ENCODE measurements around the gene FOXJ1.
"Not testable (repeated sequence)": the region's sequence is repeated elsewhere in the genome, so short reads cannot be mapped to it uniquely, and the experiment has no call there.

Gene FOXJ1

GRCh38 chr17:76141212-76142038 lies at the start of gene FOXJ1:
TSS of gene FOXJ1 (minus strand) at chr17:76141245. CDS start at chr17:76140395, 850 bp downstream.
- DNase-seq, result peak; percentile 95
- in situ Hi-C loops (cut with HindIII; ENCODE audit: low pct_ligation_motif_present, low pct_unique_long_range_greater_than_20kb, low sequenced_read_pairs), result no loop called here

DNA sequence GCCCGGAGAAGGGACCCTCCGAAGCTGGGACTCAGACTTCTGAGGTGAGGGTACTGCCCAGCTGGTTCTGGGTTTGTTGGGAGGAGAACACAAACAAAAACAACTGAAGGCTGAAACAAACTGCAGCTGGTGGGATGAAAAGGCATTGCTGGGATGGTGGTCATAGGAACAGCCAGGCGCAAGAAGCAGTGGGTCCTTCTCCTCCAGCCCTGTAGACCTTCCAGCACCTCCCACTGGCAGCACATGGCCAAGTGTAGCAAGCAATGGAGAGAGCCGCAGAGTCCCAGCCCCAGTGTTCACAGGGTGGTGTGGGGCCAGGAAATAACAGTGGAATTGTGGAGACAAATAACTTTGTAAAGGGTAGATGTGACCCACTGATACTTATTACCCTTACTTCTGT lies 48.7 kb upstream of the FOXJ1 start:
- no peak for DNase-seq
- in situ Hi-C loops (cut with HindIII; ENCODE audit: low pct_ligation_motif_present, low pct_unique_long_range_greater_than_20kb, low sequenced_read_pairs), result no loop called here

GRCh38 chr17:76189247-76189646 lies 48.2 kb upstream of the FOXJ1 start:
- in situ Hi-C loops (cut with HindIII; ENCODE audit: low pct_ligation_motif_present, low pct_unique_long_range_greater_than_20kb, low sequenced_read_pairs), result no loop called here
- no peak for DNase-seq

GRCh38 chr17:76188213-76189016 lies 47.4 kb upstream of the FOXJ1 start:
- in situ Hi-C loops (cut with HindIII; ENCODE audit: low pct_ligation_motif_present, low pct_unique_long_range_greater_than_20kb, low sequenced_read_pairs), result no loop called here

DNA sequence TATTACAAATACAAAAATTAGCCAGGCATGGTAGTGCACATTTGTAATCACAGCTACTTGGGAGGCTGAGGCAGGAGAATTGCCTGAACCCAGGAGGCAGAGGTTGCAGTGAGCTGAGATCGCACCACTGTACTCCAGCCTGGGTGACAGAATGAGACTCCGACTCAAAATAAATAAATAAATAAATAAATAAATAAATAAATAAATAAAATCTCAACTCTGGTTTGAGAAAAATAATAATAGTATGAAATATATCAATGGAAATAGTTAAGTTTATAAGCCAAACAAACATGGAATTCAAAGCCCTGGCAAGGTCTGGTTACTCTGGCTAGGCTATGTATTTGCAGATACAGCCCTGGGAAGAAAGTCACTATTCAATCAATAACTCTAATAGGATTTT lies 45.7 kb upstream of the FOXJ1 start:
- in situ Hi-C loops (cut with HindIII; ENCODE audit: low pct_ligation_motif_present, low pct_unique_long_range_greater_than_20kb, low sequenced_read_pairs); DNase-seq: not testable (repeated sequence)

More at GRCh38 chr17:76188213-76189016, 47.4 kb upstream of the FOXJ1 start:
- DNase-seq, result no peak

DNA sequence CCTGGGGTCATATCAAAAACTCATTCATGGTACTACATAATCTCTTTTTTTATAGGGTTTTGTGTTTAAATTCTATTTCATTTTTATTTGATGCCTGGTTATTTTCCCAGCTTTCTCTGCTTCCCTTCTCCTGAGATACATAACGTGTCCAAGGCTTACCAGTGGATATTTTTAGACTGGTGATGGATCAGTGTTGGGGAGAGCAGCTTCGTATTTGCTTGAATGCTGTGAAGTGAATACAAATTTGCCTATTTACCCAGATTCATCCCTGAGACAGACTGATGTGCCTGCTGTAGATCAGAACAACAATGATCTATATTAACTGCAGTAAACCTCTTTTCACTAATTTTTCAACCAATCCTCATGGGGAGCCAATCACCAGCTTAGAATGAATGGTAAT lies 43.2 kb upstream of the FOXJ1 start:
- DNase-seq, result no peak
- in situ Hi-C loops (cut with HindIII; ENCODE audit: low pct_ligation_motif_present, low pct_unique_long_range_greater_than_20kb, low sequenced_read_pairs), result no loop called here

DNA sequence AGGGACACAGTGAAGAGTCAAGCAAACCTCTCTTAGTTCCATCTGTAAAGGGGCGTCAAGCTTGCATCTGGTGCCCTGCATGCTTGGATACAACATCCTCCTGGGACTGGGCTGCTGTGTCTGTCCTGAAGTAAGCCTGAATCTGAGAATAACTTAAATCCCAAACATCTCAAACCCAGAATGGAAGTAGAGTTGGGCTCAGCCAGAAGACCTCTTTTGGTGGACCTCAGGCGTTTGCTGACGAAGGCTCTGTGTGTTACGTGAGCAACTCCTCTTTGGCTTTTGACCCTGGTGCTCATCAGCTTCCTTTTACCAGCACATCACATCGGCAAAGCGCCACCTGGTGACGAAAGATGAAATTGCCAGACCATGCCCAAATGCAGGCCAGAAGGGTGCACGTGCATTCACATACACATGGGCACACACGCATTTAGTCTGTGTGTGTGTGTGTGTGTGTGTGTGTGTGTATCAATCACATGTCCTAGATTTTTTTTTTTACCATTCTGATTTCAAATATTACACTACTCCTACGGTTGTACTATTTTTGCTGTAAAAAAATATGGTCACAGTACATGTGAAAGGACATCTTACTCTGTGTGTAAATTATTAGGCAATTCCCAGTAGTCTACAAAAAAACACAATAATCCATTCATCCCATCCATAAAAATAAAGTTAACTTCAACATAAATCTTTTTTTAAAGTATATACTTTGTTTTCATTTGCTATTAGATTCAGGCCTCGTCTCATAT lies 41.1 kb upstream of the FOXJ1 start:
- DNase-seq, result peak; percentile 90
- in situ Hi-C loops (cut with HindIII; ENCODE audit: low pct_ligation_motif_present, low pct_unique_long_range_greater_than_20kb, low sequenced_read_pairs), result no loop called here

GRCh38 chr17:76179496-76180467 lies 38.7 kb upstream of the FOXJ1 start:
- DNase-seq, result peak; percentile 14
- in situ Hi-C loops (cut with HindIII; ENCODE audit: low pct_ligation_motif_present, low pct_unique_long_range_greater_than_20kb, low sequenced_read_pairs), result no loop called here

- in situ Hi-C loops (cut with HindIII; ENCODE audit: low pct_ligation_motif_present, low pct_unique_long_range_greater_than_20kb, low sequenced_read_pairs), result no loop called here
- DNase-seq, result no peak
Measured at GRCh38 chr17:76178124-76178523, 37.1 kb upstream of the FOXJ1 start.

- in situ Hi-C loops (cut with HindIII; ENCODE audit: low pct_ligation_motif_present, low pct_unique_long_range_greater_than_20kb, low sequenced_read_pairs), result no loop called here
- no peak for DNase-seq
Measured at GRCh38 chr17:76176701-76177574, 35.9 kb upstream of the FOXJ1 start.

- DNase-seq, result no peak
- in situ Hi-C loops (cut with HindIII; ENCODE audit: low pct_ligation_motif_present, low pct_unique_long_range_greater_than_20kb, low sequenced_read_pairs), result no loop called here
Measured at GRCh38 chr17:76174037-76174436, 33.0 kb upstream of the FOXJ1 start.

GRCh38 chr17:76173474-76173873 lies 32.4 kb upstream of the FOXJ1 start:
- in situ Hi-C loops (cut with HindIII; ENCODE audit: low pct_ligation_motif_present, low pct_unique_long_range_greater_than_20kb, low sequenced_read_pairs), result no loop called here
- DNase-seq, result no peak

DNA sequence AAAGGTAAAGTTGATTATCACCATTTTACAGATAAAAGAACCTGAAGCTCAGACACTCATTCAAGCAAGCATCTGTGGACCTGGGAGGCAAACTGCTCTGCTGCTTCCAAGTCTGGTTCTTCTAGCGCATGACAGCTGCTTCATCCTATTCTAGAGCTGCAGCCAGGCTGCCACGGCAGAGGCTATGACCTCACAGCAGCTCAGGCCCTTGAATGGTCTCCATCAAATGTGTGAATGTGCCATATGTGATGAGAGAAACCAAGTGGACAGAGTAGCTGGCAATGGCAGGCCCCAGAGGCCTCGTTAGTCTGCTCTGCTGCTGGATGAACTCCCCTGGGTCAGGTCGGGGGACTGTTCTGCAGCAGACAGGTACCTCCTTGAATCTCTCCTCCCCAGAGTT lies 30.7 kb upstream of the FOXJ1 start:
- no peak for DNase-seq
- in situ Hi-C loops (cut with HindIII; ENCODE audit: low pct_ligation_motif_present, low pct_unique_long_range_greater_than_20kb, low sequenced_read_pairs), result no loop called here

GRCh38 chr17:76170114-76170513 lies 29.1 kb upstream of the FOXJ1 start:
- no peak for DNase-seq
- in situ Hi-C loops (cut with HindIII; ENCODE audit: low pct_ligation_motif_present, low pct_unique_long_range_greater_than_20kb, low sequenced_read_pairs), result no loop called here

GRCh38 chr17:76166906-76167305 lies 25.9 kb upstream of the FOXJ1 start:
- DNase-seq, result no peak
- in situ Hi-C loops (cut with HindIII; ENCODE audit: low pct_ligation_motif_present, low pct_unique_long_range_greater_than_20kb, low sequenced_read_pairs), result no loop called here

- in situ Hi-C loops (cut with HindIII; ENCODE audit: low pct_ligation_motif_present, low pct_unique_long_range_greater_than_20kb, low sequenced_read_pairs), result no loop called here
- no peak for DNase-seq
Measured at GRCh38 chr17:76166168-76166567, 25.1 kb upstream of the FOXJ1 start.

DNA sequence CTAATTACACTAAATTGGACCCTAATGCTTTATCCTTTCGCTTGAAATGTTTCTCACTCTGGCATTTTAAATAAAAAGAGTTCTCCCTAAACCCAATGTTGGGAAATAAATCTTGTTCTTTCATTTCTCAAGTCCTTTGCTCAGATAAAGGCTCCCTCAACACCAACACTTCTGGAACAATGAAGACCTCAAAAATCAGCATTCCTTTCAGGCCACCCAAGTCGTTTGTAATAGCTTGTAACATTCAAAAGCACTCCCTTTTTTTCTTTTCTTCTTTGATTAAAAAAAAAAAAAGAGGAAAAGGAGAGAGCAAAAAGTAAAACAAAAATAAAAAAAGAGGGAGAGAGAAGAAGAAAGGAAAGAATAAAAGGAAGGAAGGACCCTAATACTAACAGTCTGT lies 23.3 kb upstream of the FOXJ1 start:
- in situ Hi-C loops (cut with HindIII; ENCODE audit: low pct_ligation_motif_present, low pct_unique_long_range_greater_than_20kb, low sequenced_read_pairs), result no loop called here
- DNase-seq, result no peak
